GM12865 (cell line): Measurements from ENCODE around the gene GPANK1.

ENCODE experiments used
- DNase-seq: peaks from one replicate; pipeline ENCODE4 v3.0.0; 2010; ENCODE audit warnings: low read depth
- H3K4me3 ChIP-seq: 2 replicates; pipeline ENCODE4 v1.5.1; 2011; ENCODE audit warnings: mild to moderate bottlenecking, low read depth, low read length, control low read depth
- TF ChIP-seq, protein P1 (sequence below): IDR thresholded peaks from 2 replicates; pipeline ENCODE4 v1.5.1; 2011; ENCODE audit warnings: low read length, control low read depth, low read depth, inconsistent platforms; ENCODE audit not compliant: insufficient read depth; ENCODE audit errors: missing control alignments

GPANK1 gene

DNA sequence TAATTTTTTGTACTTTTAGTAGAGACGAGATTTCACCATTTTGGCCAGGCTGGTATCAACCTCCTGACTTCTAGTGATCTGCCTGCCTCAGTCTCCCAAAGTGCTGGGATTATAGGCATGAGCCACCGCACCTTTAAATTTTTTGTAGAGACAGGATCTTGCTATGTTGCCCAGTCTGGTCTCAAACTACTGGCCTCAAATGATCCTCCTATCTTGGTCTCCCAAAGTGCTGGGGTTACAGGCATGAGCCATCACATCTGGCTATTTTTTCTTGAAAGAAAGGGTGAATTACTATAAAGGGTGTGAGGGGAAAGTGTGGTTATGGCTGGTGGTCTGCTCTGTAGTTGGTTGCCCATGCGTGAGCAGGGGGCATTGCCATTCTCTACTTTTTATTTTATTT, 43.4 kb upstream of the GPANK1 start:
- DNase-seq, result no peak
- TF ChIP-seq, protein P1, sequence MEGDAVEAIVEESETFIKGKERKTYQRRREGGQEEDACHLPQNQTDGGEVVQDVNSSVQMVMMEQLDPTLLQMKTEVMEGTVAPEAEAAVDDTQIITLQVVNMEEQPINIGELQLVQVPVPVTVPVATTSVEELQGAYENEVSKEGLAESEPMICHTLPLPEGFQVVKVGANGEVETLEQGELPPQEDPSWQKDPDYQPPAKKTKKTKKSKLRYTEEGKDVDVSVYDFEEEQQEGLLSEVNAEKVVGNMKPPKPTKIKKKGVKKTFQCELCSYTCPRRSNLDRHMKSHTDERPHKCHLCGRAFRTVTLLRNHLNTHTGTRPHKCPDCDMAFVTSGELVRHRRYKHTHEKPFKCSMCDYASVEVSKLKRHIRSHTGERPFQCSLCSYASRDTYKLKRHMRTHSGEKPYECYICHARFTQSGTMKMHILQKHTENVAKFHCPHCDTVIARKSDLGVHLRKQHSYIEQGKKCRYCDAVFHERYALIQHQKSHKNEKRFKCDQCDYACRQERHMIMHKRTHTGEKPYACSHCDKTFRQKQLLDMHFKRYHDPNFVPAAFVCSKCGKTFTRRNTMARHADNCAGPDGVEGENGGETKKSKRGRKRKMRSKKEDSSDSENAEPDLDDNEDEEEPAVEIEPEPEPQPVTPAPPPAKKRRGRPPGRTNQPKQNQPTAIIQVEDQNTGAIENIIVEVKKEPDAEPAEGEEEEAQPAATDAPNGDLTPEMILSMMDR, result no peak
- no peak overlapping the region for H3K4me3 ChIP-seq

GRCh38 chr6:31707701-31708100, 42.9 kb upstream of the GPANK1 start:
- no peak overlapping the region for H3K4me3 ChIP-seq
- TF ChIP-seq, protein P1, result no peak
- DNase-seq, result no peak

GRCh38 chr6:31706599-31706998, 41.8 kb upstream of the GPANK1 start, which contains the start of gene LY6G6F:
LY6G6F (plus strand) TSS chr6:31706866; CDS start chr6:31706907, 41 bp downstream.
- TF ChIP-seq, protein P1, result no peak
- DNase-seq, result no peak
- no peak within 1 kb of the TSS for H3K4me3 ChIP-seq

DNA sequence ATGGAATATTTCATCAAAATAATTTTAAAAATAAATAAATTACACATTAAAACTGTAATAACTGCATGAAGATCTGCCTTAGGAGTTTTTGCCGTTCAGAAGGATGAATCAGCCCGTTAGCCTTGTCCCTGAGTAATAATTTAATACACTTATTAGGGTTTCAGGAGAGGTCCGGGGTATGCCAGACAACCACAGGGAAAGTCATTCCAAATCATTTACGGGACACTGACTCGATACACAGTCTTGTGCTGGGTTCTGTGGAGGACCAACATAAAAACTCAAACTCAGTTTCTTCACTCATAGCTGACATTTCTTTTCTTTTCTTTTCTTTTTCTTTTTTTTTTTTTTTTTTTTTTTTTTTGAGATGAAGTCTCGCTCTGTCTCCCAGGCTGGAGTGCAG, 41.1 kb upstream of the GPANK1 start:
- no peak for DNase-seq

DNA sequence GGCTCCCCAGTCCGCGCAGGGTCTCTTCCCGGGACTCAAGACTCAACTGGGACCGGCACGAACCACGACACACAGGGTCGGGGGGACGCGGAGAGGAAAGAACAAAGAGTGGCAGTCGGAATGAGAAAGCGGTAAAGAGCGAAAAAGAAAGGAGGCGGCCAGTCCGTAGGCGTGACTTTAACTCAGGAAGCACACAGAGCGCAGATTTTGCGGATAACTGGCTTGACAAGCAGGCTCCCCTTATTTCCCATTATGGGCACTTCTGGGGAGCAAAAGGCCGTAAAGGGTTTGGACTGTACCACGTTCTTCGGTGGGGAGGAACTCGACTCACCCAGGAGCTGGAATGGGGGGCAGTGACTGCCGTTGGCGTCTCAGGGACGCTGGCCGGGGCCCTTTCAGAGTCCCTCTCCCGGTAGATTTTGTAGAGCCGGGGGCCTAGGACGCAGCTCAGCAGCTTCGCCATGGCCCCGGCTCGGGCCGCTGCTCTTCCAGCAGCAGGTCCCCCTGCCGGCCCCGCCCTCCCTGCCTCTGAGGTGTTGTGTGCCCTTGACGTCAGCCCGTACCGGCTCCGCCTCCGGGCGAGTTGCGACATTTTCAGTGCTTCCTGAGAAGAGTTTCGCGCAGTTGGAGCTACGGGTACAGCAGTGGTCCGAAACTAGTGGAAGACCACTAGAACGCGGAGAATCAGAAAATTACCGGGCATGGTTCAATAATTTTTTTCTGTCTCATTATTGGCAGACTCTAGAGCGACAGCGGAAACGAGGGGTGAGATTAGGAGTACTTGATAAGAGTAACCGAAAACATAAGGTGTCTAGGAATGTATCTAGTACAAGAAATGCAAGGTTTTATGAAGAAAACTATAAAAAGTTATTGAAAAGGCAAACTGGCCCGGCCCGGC, 38.3 kb upstream of the GPANK1 start, which contains the start of gene ABHD16A:
ABHD16A (minus strand) TSS at position 506 of the 898 bp plus-strand sequence; CDS start at position 463, 43 bp downstream.
- peak within 1 kb of the TSS; percentile 85 for H3K4me3 ChIP-seq
- DNase-seq, result peak; percentile 99
- TF ChIP-seq, protein P1, result no peak

More for the DNA sequence above, 41.1 kb upstream of the GPANK1 start:
- TF ChIP-seq, protein P1, result no peak
- no peak overlapping the region for H3K4me3 ChIP-seq

GRCh38 chr6:31702405-31702818, 37.6 kb upstream of the GPANK1 start:
- TF ChIP-seq, protein P1, result no peak
- peak overlapping the region; percentile 85 for H3K4me3 ChIP-seq
- DNase-seq, result no peak
